HG03565 (cell line): Measurements from ENCODE around the gene TNFSF8.
A peak's percentile ranks its signal among the peaks of the same experiment; 100 is the strongest.

Source experiments
- ATAC-seq: cut with Tn5 transposase; IDR thresholded peaks from one replicate; pipeline ENCODE4 v1.9.1; 2021; ENCODE audit warnings: mild to moderate bottlenecking, moderate library complexity; ENCODE audit not compliant: unreplicated experiment

TNFSF8 gene

DNA sequence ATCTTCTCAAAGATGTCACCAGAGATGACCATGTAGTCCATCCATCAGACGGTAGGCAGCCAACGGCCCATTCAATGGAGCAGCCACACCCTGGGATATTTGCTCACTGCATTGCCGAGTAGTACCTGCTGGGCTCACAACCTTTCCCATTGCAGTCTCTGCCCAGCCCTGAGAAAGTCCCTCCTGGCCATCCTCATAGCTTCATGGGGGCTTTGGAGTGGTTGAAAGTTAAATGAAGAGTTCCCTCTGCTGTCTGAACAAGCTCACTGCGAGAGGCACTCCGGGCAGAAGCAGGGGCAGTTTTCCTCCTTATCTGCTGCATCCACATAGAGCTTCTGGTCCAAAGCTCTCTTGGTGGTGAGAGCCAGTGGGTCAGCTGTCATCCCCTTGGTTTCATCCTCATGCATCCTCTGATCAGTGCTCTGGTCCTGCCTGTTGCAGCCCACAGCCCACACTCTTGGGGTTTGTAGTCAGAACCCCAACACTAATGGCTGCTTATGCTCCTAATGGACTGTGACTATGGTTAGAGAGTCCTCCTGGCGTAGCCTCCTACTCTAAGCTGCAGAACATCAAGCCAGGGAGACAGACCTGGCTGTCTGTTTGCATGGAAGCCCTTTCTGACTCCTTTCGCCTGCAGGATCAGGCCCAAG lies 23.3 kb downstream of the TNFSF8 start:
- no peak for ATAC-seq

DNA sequence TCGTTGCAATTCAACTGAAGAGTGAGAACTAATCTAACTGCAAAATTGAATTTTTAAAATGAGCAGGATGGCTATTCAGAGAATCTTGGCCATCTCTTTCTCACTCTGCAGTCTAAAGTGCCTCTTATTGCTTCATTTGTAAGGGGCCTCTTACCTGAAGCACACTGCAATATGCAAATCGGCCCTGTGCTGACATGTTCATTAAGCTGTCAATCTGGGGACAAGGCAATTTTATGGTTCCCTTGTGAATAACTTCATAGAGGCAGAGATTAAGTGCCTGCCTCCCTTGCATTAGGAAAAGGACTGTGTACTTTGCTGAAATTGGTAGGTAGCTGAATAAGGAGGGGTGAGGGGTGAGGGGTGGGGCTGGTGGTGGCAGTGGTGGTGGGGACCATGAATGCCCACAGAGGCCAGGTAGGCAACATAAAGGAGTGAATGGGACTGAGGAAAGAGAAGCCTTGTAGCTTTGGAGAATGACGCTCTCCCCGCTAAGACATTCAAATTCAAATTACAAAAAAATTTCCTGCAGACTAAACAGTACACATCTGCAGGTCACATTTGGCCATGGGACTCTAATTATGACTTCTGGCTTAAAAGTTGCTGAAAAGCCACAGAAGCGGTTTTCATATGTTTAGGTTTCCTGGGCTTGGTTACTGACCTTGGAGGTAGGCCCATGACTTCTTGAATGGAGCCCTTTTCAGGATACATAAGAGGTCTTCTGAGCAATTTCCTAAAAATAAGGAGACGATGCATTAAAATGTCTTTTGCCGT lies 25.0 kb downstream of the TNFSF8 start:
- ATAC-seq, result no peak

DNA sequence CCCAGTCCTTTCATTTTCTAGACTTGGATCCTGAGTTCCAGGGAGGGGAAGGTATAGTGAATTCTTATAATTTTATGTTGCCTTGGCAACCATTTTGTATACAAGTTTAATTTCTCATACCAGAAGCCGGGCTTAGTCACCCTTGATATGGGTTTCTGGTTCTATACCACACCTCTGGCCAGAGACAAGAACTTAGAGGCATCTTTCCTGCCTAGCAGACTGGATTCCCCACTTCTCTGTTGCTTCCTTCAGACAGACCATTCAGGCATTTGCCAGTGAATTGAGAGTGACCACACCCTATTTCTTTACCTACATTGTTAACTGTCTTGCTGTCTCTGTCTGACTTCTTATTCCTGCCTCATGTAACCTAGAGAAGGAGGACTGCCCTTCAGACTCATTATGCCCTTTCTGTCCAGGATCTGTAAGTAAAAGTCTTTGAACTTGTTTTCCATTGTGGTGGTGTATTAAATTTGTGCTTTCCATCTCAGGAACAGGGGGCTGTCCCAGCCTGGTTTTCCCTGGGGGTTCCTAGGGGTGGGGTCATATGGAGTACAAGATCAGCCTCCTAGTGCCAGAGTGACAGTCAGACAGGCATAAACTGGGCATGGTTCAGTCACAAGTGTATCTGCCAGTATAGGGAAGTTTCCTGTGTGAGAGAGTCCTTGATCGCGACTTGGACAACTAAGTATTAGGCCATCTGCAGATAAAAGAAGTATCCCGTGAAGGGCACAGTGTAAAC lies 27.4 kb downstream of the TNFSF8 start:
- no peak for ATAC-seq

DNA sequence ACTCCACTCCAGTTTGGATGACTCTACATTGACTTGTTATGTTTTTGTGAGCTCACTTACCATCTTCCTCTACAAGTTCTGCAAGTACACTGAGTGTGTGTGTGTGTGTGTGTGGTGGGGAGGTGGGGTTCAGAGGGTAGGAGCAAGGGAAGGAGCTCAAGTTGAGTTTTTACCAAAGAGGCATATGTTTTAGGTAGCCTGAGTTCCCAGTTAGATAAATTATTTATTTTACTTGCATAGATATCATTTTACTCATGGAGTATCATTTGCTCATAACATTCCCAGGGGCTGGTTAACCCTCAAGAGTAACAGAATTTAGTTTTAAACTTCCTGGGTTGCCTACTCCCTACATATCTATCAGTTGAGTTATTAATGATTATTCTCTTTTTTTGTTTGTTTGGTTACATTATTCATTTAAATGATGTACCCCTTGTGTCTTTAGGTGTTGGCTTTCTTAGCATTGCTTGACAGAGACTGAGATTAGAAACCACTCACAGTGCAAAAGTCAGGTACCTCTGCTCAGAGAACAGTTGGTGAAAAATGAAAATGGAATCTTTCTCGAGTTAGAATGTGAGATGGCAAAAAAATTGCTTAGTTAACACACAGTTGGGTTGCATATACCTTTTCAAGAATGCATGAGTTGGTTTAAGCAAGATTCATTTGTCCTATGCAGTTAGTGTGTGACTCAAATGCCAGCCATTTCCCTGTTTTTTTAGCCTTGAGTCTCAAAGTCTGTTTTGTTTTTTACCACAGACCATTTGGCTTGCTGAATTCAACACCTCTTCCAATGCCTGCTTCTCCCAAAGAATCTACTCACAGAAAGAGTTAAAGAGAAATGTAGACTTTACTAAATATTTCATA lies 29.2 kb downstream of the TNFSF8 start:
- no peak for ATAC-seq

DNA sequence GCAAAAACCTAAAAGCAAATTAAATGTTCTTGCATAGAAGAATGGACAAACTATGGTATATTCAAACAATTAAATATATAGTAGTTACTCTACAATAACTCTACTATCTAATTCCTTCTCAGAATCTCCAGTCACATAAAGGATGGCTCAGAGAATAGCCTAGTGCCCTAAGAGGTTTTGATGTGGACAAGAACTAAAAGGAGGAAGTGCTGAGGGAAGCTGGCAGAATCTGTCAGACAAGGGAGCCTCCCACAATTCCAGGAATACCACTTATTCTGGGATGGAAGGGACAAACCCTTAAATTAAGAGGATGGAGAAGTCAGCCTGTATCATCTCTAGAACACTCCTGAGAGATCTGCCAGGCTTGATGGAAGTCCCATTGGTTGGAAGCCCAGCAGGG lies 30.4 kb downstream of the TNFSF8 start:
- ATAC-seq, result no peak

DNA sequence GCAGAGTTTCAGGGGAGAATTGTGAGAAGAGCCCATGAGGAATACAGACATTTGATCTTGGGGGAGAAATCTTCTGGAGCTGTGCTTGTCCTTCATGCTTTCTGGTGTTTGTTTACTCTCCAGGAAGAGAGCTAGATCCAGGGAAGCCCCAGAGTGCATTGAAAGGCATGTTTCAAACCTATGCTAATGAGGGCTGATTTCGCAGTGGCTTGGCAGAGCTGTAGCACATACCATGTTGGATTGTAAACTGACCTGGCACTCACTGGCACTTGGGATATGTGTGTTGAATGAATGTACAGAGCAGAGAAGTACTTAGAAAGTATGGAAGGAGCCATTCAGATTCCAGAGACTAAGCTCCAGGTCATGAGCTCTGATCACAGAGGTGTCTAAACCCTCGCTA lies 30.9 kb downstream of the TNFSF8 start:
- ATAC-seq, result no peak

DNA sequence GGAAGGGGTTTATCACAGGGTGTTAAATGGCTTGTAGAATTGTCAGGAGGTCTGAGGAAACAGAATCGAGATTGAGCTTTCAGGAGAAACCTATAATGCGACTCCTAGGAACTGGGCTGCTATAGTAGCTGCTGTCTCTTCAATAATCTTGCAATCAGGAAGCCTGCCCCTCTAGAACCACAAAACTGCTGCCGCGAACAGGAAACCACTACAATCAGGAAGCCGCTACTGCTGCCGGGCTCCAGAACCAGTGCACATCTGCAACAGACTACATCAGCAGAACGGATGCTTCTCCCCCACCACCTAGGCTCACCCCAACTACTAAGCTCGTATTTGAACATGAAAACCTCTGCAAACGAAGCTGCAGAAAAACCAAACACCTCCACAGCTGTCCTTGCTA lies 31.6 kb downstream of the TNFSF8 start:
- ATAC-seq, result peak; percentile 65

DNA sequence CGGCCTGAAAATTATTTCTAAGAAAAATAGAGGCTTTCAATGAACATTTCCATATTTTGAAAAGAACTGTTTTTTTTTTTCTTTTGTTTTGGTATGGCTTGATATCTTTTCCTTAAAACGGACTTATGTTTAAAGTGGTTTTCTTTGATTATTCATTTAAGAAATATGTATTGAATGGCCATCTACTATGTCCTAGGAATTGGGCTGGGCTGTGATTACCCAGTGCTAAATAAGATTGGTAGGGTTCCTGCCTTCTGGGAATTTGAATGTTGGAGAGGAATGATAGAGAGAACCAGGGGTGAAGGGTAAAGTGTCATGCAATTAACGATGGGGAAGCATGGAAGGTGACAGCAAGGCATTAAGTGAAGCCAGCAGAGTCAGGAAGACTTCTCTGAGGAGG lies 33.2 kb downstream of the TNFSF8 start:
- no peak for ATAC-seq

DNA sequence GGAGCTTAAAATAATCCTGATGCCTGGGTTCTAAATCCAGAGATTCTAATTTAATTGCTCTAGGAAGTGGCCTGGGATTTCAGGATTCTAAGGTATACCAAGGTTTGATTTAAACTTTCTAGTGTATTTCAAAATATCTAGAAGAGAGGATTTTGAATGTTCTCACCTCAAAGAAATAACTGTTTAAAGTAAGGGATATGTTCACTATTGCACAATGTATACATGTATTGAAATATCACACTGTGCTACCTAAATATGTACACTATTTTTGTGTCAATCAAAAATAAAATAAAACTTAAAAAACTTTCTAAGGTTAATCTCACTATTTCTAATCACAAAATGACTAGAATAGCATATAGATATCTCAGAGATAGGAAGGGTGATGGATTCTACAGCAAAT lies 34.0 kb downstream of the TNFSF8 start:
- ATAC-seq, result no peak

DNA sequence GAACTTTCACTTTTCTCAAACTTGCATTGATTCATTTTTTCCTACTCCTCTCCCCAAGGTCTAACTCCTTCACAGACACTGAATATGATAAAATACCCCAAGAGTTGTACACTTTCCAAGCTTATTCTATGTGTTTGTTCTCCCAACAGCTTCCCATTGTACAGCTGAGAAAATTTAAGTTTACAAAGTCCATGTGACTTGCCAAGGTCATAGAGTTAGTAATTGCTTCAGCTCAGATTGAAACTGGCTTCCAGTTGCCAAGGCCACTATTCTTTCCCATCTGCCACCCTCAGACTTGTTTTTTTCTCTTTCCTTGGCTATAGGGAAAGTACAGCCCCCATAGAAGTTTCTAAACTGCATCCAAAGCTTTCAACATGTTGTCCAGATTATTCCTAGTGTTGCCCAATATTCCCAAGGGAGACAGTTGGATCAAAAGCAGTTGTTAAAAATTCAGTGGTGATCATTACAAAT lies 34.8 kb downstream of the TNFSF8 start:
- ATAC-seq, result no peak

DNA sequence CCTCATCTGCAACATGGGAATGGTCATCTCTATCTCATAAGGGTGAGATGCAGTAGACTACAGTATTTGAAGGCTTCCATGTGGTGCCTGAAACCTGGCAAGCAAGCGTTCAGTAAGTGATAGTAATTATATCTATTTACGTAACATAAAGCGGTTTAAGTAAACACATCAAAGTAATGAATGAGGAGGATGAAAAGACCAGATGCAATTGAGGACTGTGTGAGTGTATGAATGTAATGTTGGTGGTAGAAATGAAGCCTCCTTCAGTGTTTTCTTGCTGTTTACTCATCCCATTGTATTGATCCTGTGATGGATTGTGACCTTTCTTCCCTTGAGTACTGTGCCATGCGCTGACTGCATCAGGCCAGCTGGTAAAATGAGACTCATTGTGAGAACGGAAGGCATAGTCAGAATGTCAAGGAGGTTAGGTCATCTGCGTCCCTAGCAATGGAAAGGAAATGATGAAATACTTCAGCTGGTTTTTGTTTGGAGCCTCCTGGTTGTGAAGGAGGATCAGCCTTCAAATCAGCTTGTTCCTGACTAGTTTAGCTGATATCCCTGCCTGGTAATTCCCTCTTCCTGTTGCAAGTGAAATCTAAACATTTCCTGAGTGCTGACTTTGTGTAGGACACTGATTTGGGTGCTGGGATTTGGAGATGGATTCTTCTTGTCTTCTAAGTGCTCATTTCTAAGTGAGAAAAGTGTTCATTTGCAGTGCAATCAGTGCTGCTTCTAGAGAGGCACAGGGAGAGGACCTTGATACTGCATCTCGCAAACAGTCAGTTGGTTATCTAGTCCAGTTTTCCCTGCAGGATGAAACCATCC lies 35.6 kb downstream of the TNFSF8 start:
- no peak for ATAC-seq

DNA sequence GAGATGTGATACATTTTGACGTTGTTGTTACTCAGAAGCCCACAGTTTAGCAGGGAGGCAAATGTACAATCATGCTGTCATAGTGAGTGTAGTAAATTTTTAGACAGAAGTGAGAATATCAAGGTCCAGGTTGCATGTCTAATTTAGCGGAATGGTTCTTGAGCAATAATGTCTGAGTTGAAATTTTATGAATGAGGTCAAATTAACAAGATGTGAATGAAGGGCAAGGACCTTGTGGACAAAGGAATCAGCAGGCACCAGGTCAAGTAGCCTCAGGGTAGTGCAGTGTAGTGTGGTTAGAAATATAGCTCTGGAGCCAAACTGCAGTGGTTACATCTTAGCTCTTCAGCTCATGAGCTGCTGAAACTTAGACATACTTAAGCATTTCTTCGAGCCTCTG lies 36.2 kb downstream of the TNFSF8 start:
- no peak for ATAC-seq

DNA sequence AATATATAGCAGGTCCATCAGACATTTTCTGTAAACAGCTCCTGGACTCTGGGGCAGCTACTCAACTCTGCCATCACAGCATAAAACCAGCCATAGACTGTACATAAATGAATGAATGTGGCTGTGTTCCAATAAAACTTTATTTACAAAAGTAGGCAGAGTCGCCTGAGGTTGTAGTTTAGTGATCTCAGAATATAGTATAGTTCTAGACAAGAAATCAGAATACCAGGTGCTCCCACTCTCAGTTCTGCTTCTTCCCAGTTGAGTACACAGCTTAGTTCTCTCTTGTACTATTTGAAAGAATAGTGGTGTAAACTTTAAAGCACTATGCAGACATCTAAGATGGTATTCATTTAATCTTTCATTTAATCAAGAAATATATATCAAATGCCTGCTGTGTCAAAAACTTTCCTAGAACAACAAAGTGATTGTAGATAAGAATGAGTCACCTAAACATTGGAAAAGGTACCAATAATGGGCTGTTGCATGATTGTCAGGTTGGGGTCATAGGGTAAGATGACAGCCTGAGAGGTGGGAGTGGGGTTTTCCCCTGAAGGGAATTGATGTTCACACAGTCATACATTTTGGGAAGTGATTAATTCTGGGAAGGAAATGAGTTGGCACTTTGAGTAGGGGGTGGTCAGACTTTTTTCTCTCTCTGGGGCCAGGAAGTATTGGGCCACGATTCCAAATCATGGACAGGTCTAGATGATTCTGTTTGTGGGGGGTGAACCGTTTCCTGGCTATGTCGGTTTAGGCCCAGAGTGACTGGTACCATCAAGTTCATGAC lies 37.0 kb downstream of the TNFSF8 start:
- no peak for ATAC-seq

DNA sequence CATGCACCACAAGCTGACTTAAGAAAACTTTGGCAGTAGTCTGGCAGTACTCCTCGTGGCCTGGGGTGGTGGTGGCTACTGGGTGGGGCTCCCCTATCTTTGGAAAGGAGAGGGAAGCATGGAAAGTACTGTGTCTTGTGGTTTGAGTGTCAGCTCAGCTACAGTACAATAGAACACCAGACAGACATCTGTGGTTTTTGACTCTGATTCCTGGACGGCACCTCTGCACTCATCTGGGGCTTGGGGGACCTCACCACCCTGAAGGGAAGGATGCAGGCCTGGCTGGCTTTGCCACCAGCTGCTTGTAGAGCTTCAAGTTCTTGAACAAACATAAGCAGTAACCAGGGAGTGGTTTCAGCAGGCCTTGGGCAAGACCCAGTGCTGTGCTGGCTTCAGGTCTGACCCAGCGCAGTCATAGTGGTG lies 40.6 kb downstream of the TNFSF8 start:
- no peak for ATAC-seq

DNA sequence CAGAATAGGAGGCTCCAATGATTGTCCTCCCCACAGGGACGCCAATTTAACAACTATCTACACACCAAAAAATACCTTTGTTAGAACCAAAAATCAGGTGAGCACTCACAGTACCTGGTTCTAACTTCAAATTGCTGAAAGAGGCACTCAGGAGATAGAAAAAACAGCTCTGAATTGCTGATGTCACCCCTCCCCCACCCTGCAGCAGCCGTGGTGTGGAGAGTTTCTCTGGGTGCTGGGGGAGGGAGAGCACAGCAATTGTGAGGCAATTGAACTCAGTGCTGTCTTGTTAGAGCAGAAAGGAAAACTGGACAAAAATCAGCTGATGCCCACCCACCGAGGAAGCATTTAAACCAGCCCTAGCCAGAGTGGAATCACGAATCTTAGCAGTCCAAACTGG lies 41.8 kb downstream of the TNFSF8 start:
- ATAC-seq, result no peak

DNA sequence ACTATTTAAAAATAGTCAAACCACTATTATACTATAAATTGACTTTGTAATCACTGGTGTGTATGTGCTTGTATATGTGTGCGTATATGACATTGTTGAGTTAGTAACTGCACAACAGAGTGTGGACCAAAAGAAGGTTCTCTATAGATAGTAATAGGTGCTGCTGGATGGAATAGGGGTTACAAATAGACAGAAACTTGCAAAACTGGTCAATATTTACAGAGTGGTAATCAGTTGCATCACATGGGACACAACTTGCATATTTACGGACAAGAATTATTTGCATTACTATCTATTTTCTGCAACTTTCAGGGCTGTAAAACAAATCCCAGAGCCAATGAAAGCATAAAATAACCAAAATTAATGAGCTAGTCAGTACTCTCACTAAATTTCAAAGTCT lies 42.4 kb downstream of the TNFSF8 start:
- no peak for ATAC-seq

DNA sequence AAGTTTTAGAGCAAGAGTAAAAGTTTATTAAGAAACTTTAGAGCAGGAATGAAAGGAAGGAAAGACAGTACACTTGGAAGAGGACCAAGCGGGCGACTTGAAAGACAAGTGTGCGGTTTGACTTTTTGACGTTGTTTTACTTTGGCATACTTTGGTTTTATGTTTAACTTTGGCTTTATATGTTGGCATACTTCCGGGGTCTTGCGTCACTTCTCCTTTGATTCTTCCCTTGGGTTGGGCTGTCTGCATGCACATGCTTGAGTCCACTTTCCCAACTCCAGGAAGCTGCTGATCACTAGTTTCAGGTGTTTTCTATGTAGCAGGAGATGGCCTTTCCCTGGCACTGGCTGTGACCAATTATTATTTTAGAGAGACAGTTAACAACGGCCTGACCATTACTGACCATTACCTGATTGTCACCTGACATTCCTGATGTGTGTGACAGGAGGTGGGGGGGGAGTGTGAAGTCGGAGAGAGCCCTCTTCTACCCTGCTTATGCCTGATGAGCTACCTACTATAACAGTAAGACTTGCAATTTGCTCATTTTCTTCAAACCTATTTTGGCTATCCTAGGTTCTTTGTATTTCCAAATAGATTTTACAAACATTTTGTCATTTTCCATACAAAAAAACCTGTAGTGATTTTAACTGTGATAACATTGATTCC lies 45.5 kb downstream of the TNFSF8 start:
- no peak for ATAC-seq

DNA sequence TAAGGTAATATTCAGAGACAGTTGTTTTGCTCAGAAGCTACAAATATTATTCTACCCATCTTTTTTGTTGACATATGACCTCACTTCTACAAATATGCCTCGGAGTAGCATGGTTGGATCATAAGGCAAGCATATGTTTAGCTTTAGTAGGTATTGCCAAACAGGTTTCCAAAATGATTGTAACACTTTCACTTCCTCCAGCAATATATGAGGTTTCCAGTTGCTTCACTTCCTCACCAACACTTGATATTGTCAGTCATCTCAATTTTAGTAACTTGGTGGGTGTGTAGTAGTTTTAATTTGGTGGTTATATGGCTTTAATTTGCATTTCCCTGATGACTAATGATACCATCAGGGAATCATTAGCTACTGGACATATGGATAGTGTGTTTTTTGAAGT lies 46.7 kb downstream of the TNFSF8 start:
- ATAC-seq, result no peak

DNA sequence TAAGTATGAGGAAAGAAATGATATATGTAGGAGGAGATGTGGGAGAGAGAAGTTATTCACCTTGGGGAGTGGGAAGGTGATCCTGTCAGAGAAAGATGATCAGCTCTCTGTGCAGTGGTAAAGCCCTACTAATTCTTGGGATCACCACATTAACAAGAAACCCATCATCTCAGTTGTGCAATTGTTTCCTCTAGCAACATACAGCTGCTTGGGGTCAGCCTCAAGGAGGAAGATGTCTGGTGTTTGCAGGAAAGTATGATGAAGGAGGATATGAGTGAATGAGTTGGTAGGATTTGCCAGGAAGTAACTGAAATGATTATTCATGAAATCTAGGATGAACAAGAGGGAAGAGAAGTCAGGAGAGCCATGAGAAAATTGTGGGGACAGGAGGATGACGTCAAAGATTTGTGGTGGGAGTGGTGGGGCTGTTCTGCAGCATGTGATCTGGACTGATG lies 50.1 kb downstream of the TNFSF8 start:
- ATAC-seq, result no peak
